Ureter (tissue), 1 donor: ENCODE results near the gene VAV2. TPM values are rescaled to one million over a fixed set of nuclear protein-coding genes. Genes with fewer than 3 reads are reported as not detected.

Source experiments
- DNase-seq: peaks from one replicate; pipeline ENCODE4 v3.0.0-alpha.2; 2020; ENCODE audit warnings: low spot score
- total RNA-seq: library from RNA; stranded (reverse); gene quantifications from one replicate; pipeline ENCODE4 v1.2.4, GENCODE V29; 2023
- donor health status: DM: yes; HTN: yes; CAD: no.

Gene VAV2
- total RNA-seq, 1 donor from 2014 or later, result 38.9 TPM

GRCh38 chr9:133980864-133981588, 11.1 kb downstream of the VAV2 start:
- DNase-seq, result no peak

GRCh38 chr9:133979921-133980863, 11.9 kb downstream of the VAV2 start:
- no peak for DNase-seq

- no peak for DNase-seq
Observed at GRCh38 chr9:133979273-133979920, 12.7 kb downstream of the VAV2 start.

- DNase-seq, result no peak
Observed at GRCh38 chr9:133978899-133979272, 13.2 kb downstream of the VAV2 start.

GRCh38 chr9:133978226-133978898, 13.8 kb downstream of the VAV2 start:
- DNase-seq, result no peak

GRCh38 chr9:133977421-133978201, 14.5 kb downstream of the VAV2 start:
- DNase-seq, result no peak

GRCh38 chr9:133976887-133977286, 15.2 kb downstream of the VAV2 start:
- DNase-seq, result no peak

- DNase-seq, result no peak
Observed at GRCh38 chr9:133976191-133976861, 15.8 kb downstream of the VAV2 start.

GRCh38 chr9:133975511-133975910, 16.6 kb downstream of the VAV2 start:
- DNase-seq, result no peak

GRCh38 chr9:133974631-133975341, 17.3 kb downstream of the VAV2 start:
- DNase-seq, result no peak

GRCh38 chr9:133973791-133974630, 18.1 kb downstream of the VAV2 start:
- no peak for DNase-seq

- DNase-seq, result no peak
Observed at GRCh38 chr9:133973111-133973790, 18.9 kb downstream of the VAV2 start.

GRCh38 chr9:133971981-133972941, 19.9 kb downstream of the VAV2 start:
- no peak for DNase-seq

GRCh38 chr9:133971121-133971951, 20.8 kb downstream of the VAV2 start:
- no peak for DNase-seq

- no peak for DNase-seq
Observed at GRCh38 chr9:133970581-133971058, 21.5 kb downstream of the VAV2 start.
